Lung (tissue), 12 donors: ENCODE measurements around the gene PFKFB2. TPM values are rescaled to one million over a fixed set of nuclear protein-coding genes. Genes with fewer than 3 reads are reported as not detected.

Experiments used
- ATAC-seq: fragments of 200-7000 bp; cut with Tn5 transposase; one replicate; pipeline ENCODE4 v1.9.1; 2020; ENCODE audit warnings: moderate number of reproducible peaks; ENCODE audit not compliant: insufficient read depth, low FRiP score
- DNase-seq, 3 donors: peaks; one replicate each; pipeline ENCODE4 v3.0.0-alpha.2; 2013 to 2017
- H3K27ac ChIP-seq, 2 donors: one replicate each; pipeline ENCODE4 v1.5.1; 2013; ENCODE audit warnings: mild to moderate bottlenecking in 2 of 2, moderate library complexity in 2 of 2, control low read depth in 1 of 2, inconsistent platforms in 1 of 2, low read depth in 1 of 2, low read length in 1 of 2
- H3K27me3 ChIP-seq, 3 donors: one replicate each; pipeline ENCODE4 v1.5.1; 2013; ENCODE audit warnings: low read length in 2 of 3; ENCODE audit not compliant: control insufficient read depth in 3 of 3, insufficient read depth in 3 of 3
- H3K36me3 ChIP-seq, 4 donors: one replicate each; pipeline ENCODE4 v1.5.1; 2013; ENCODE audit warnings: low read length in 4 of 4, mild to moderate bottlenecking in 1 of 4, moderate library complexity in 1 of 4; ENCODE audit not compliant: control insufficient read depth in 4 of 4, insufficient read depth in 4 of 4
- H3K4me1 ChIP-seq, 5 donors: one replicate each; pipeline ENCODE4 v1.5.1; 2013; ENCODE audit warnings: low read length in 5 of 5, mild to moderate bottlenecking in 2 of 5, moderate library complexity in 1 of 5; ENCODE audit not compliant: control insufficient read depth in 5 of 5, insufficient read depth in 5 of 5
- H3K4me3 ChIP-seq: one replicate; pipeline ENCODE4 v1.5.1; 2013; ENCODE audit warnings: mild to moderate bottlenecking, control low read depth, moderate library complexity
- H3K9ac ChIP-seq, 2 donors: one replicate each; pipeline ENCODE4 v1.5.1; 2013; ENCODE audit warnings: low read length in 2 of 2, control low read depth in 1 of 2; ENCODE audit not compliant: insufficient read depth in 1 of 2
- H3K9me3 ChIP-seq, 4 donors: one replicate each; pipeline ENCODE4 v1.5.1; 2013; ENCODE audit warnings: low read length in 3 of 4, mild to moderate bottlenecking in 1 of 4, moderate library complexity in 1 of 4; ENCODE audit not compliant: control insufficient read depth in 4 of 4, insufficient read depth in 3 of 4
- WGBS, 2 donors: extraction: QIAGEN DNeasy Blood & Tissue Kit; methylation state at CpG; one replicate each; pipeline ENCODE4 v1.1.7; 2013; 5-methylcytosine and 5-hydroxymethylcytosine counted together
- polyA plus RNA-seq, 2 donors: library from polyadenylated mRNA; stranded (reverse); fragments of 200-250 nt; gene quantifications; one replicate each; pipeline ENCODE4 v1.2.1, GENCODE V29; 2013
- total RNA-seq, 2 donors: library from RNA; depleted of rRNA in 1 of 2; stranded (reverse); fragments of >200 nt in 1 of 2; gene quantifications; one replicate each; pipeline ENCODE4 v1.2.1, GENCODE V29; 2014 to 2021
- TF ChIP-seq, protein P1 (sequence below): IDR thresholded peaks from 2 replicates; pipeline ENCODE4 v1.5.1; 2012; ENCODE audit warnings: mild to moderate bottlenecking; ENCODE audit errors: control extremely low read depth, extremely low read depth
- donor health status: control.
- donor health status: control.
- donor health status: Bipolar disorder and iron deficiency.
- donor health status: healthy.
- donor health status: DM: yes; HTN: yes; CAD: no.

Gene PFKFB2
- total and polyA plus RNA-seq, 4 donors = 19.9 to 52.3 (median 39.6) TPM

DNA sequence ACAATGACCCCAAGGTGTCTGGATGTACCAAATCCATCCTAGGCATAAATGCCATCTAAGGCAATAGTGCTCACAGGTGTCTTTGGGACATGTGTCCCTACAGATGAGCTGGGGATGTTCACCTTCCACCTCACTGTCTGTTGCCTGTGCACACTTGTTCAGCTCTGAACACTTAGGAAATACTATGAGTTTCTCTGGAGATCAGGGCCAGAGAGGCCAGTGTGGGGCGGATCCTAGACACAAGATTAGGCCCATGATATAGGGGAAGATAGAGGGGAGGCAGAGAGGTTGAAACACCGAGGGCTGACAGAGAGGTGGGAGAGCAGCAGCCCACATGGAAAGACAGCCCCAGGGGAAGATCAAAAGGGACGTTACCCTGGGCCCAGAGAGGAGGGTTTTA, 46.2 kb upstream of the PFKFB2 start:
- WGBS, 2 donors = 67 to 86% methylated on average over 3 of the region's 3 CpGs
- no peaks in the 10 kb centered on the region for H3K36me3 ChIP-seq
- H3K9ac ChIP-seq = no peak overlapping the region
- peak overlapping the region in 1 of 2 donors; percentile 87 for H3K27ac ChIP-seq
- DNase-seq (no peak), ATAC-seq (no peak)
- H3K9me3 ChIP-seq = no peaks in the 10 kb centered on the region
- TF ChIP-seq, protein P1, sequence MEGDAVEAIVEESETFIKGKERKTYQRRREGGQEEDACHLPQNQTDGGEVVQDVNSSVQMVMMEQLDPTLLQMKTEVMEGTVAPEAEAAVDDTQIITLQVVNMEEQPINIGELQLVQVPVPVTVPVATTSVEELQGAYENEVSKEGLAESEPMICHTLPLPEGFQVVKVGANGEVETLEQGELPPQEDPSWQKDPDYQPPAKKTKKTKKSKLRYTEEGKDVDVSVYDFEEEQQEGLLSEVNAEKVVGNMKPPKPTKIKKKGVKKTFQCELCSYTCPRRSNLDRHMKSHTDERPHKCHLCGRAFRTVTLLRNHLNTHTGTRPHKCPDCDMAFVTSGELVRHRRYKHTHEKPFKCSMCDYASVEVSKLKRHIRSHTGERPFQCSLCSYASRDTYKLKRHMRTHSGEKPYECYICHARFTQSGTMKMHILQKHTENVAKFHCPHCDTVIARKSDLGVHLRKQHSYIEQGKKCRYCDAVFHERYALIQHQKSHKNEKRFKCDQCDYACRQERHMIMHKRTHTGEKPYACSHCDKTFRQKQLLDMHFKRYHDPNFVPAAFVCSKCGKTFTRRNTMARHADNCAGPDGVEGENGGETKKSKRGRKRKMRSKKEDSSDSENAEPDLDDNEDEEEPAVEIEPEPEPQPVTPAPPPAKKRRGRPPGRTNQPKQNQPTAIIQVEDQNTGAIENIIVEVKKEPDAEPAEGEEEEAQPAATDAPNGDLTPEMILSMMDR = no peak
- H3K4me3 ChIP-seq = no peak overlapping the region
- peaks cover 0 to 10% (median 4%) of the 10 kb centered on the region in 5 donors for H3K4me1 ChIP-seq
- H3K27me3 ChIP-seq = no peaks in the 10 kb centered on the region

DNA sequence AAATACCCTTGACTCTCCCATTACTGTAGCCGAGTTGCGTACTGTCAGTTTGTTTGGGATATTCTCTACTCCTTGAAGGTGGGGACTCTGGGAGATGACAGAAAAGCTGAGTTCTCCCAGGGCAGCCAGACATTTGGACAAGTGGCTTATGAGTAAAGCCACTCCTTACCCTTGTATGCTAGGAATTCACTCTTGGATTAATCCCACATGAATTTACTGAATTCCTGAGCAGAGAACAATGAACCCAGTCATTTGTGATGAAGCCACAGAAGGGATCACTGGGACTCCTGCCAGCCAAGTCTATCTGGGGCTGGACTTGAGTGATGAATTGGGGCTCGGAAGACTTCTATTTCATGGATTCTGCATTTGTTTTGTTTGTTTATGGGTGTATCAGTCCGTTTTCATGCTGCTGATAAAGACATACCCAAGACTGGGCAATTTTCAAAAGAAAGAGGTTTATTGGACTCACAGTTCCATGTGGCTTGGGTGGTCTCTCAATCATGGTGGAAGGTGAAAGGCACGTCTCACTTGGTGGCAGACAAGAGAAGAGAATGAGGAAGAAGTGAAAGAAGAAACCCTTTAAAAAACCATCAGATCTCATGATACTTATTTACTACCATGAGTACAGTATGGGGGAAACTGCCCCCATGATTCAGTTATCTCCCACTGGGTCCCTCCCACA, 45.6 kb upstream of the PFKFB2 start:
- H3K27me3 ChIP-seq = no peaks in the 10 kb centered on the region
- no peaks in the 10 kb centered on the region for H3K36me3 ChIP-seq
- DNase-seq (peak; percentile 36 to 64 (median 37)), ATAC-seq (peak; percentile 40)
- TF ChIP-seq, protein P1 = no peak
- H3K9ac ChIP-seq = no peak overlapping the region
- peak overlapping the region in 1 of 2 donors; percentile 87 for H3K27ac ChIP-seq
- no peaks in the 10 kb centered on the region for H3K9me3 ChIP-seq
- 60 to 85% methylated on average over 5 of the region's 5 CpGs for WGBS, 2 donors
- peaks cover 0 to 9% (median 4%) of the 10 kb centered on the region in 5 donors for H3K4me1 ChIP-seq
- H3K4me3 ChIP-seq = no peak overlapping the region

DNA sequence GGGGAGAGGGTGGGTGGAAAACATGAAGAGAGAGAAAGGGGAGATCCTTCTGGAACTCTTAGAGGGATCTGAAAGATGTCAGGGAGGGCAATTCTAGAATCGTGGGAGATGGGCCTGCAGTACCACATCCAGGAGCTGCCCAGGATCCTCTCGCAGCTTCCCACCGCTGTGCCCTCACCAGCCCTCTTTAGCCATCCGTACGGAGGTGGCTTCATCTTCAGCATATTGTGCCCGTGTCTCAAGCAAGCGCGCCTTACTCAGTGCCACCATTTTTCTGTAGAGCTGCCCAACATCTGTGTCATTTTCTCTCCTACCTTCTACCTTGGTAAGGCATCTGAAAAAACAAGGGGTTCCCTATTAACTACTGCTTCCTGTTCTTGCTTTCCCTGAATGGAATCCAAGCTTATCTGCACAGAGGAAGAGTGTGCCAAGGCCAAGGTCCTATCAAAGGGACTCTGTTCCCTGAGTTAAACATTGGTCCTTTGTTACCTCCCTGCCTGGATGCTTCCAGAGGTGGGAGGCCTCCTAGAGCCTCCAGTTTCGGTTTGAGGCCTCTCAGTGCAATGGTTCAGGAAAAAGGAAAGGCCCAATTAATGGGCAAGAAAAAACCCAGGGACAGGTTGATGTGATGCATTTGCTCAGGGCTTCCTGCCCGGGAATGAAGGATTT, 43.8 kb upstream of the PFKFB2 start:
- WGBS, 2 donors = 87 to 95% methylated on average over 10 of the region's 10 CpGs
- Histone ChIP-seq H3K36me3 (no peaks in the 10 kb centered on the region), H3K9me3 (no peaks in the 10 kb centered on the region), H3K4me1 (peaks cover 0 to 9% (median 3%) of the 10 kb centered on the region in 5 donors), H3K27ac (peak overlapping the region in 1 of 2 donors; percentile 62), H3K27me3 (no peaks in the 10 kb centered on the region), H3K4me3 (no peak overlapping the region), H3K9ac (no peak overlapping the region)
- ATAC-seq (no peak), DNase-seq (no peak)
- TF ChIP-seq, protein P1 = no peak
